GM12878 (cell line): ENCODE data around the gene VSX2. TPM values are rescaled to one million over a fixed set of nuclear protein-coding genes. Genes with fewer than 3 reads are reported as not detected.

Source experiments
- ATAC-seq: fragments of 200-7000 bp; cut with Tn5 transposase; 3 replicates; pipeline ENCODE4 v1.9.1; 2020; ENCODE audit warnings: mild to moderate bottlenecking, moderate library complexity
- BruUV-seq: library from RNA; stranded (reverse); fragments of 400-500 nt; replicated peaks from 2 replicates; lab custom pipeline; 2021; lab: Mats Ljungman, UMichigan
- CTCF ChIA-PET: fragments of 300-600 bp; sonication (Branson Sonifier 250); formaldehyde crosslinking; extraction: SDS; loops from one replicate; lab custom pipeline; 2021; ENCODE audit warnings: inconsistent platforms; lab: Yijun Ruan, JAX
- POLR2A ChIA-PET: fragments of 350-600 bp; formaldehyde crosslinking; extraction: SDS; loops from one replicate; lab custom pipeline; 2021; ENCODE audit warnings: inconsistent platforms; lab: Charles Lee
- RAD21 ChIA-PET: fragments of 300-600 bp; sonication (Branson Sonifier 250); formaldehyde crosslinking; loops from one replicate; lab custom pipeline; 2023; ENCODE audit warnings: antibody characterized with exemption; ENCODE audit not compliant: unreplicated experiment; lab: Charles Lee
- SMC1A ChIA-PET: fragments of 300-600 bp; sonication (Branson Sonifier 250); formaldehyde crosslinking; loops from one replicate; lab custom pipeline; 2023; ENCODE audit not compliant: unreplicated experiment, uncharacterized antibody; lab: Charles Lee
- DNase-seq: peaks from one replicate; pipeline ENCODE4 v3.0.0-alpha.2; 2011; ENCODE audit warnings: low read depth, low spot score
- FAIRE-seq: peaks from 3 replicates; lab custom pipeline; 2011; peaks lifted over from hg19 to GRCh38; lab: Jason Lieb, UNC
- H2AFZ ChIP-seq: 2 replicates; pipeline ENCODE4 v1.6.0; 2011; ENCODE audit warnings: low read depth, low read length, control low read depth; ENCODE audit not compliant: control insufficient read depth
- H3K27ac ChIP-seq: 2 replicates; pipeline ENCODE4 v1.5.1; 2011; ENCODE audit warnings: control low read depth; ENCODE audit not compliant: control insufficient read depth, insufficient read depth
- H3K27me3 ChIP-seq, 2 experiments: replicated peaks in 1 of 2; 2 replicates each; pipeline versions ENCODE4 v1.6.0 to v1.6.1; 2011; ENCODE audit warnings: low read length in 1 of 2; ENCODE audit not compliant: control insufficient read depth in 2 of 2, insufficient read depth in 2 of 2
- H3K36me3 ChIP-seq, 2 experiments: 2 replicates each; pipeline ENCODE4 v1.5.1; 2011; ENCODE audit warnings: low read length in 1 of 2; ENCODE audit not compliant: control insufficient read depth in 2 of 2, insufficient read depth in 2 of 2
- H3K4me1 ChIP-seq: 2 replicates; pipeline ENCODE4 v1.6.1; 2011; ENCODE audit warnings: mild to moderate bottlenecking, low read length, moderate library complexity, mixed read lengths; ENCODE audit not compliant: control insufficient read depth, insufficient read depth
- H3K4me2 ChIP-seq: 2 replicates; pipeline ENCODE4 v1.6.0; 2011; ENCODE audit warnings: control low read depth; ENCODE audit not compliant: control insufficient read depth, insufficient read depth
- H3K4me3 ChIP-seq: fragments of 200-600 bp; sonication (generic); 2 replicates; pipeline ENCODE4 v1.5.1; 2016
- H3K79me2 ChIP-seq: 2 replicates; pipeline ENCODE4 v1.6.0; 2011; ENCODE audit warnings: low read length; ENCODE audit not compliant: control insufficient read depth, insufficient read depth
- H3K9ac ChIP-seq: 2 replicates; pipeline ENCODE4 v1.8.0; 2011; ENCODE audit warnings: low read length, control low read depth, mixed read lengths; ENCODE audit not compliant: control insufficient read depth, insufficient read depth
- H3K9me3 ChIP-seq: replicated peaks from 3 replicates; pipeline ENCODE4 v1.5.1; 2011; ENCODE audit warnings: mild to moderate bottlenecking, low read length; ENCODE audit not compliant: control insufficient read depth, insufficient read depth
- H4K20me1 ChIP-seq: 2 replicates; pipeline ENCODE4 v1.6.0; 2011; ENCODE audit not compliant: control insufficient read depth, insufficient read depth
- JUND ChIP-seq: IDR thresholded peaks from 2 replicates; pipeline ENCODE4 v1.6.1; 2012; ENCODE audit warnings: low read depth, mild to moderate bottlenecking, low read length, improper control_type of control experiment, moderate library complexity
- SP1 ChIP-seq: IDR thresholded peaks from one replicate; pipeline ENCODE4 v1.6.1; 2011; ENCODE audit warnings: low read depth, low read length
- ZNF274 ChIP-seq: IDR thresholded peaks from one replicate; pipeline ENCODE4 v1.8.0; 2011; ENCODE audit not compliant: insufficient read length, insufficient read depth
- WGBS: methylation state at CpG from one replicate; pipeline ENCODE4 v1.1.6; 2016; ENCODE audit warnings: low lambda C conversion rate; ENCODE audit not compliant: insufficient replicate concordance, insufficient coverage; ENCODE audit errors: missing lambda C conversion rate; 5-methylcytosine and 5-hydroxymethylcytosine counted together
- in situ Hi-C: fragments of 300-500 bp; cut with MboI; formaldehyde crosslinking; loops from 9 replicates; pipeline ENCODE4 v1.14.3; 2018; ENCODE audit warnings: mixed read lengths
- intact Hi-C: fragments of 100-400 bp; cut with micrococcal nuclease; formaldehyde crosslinking; loops from one replicate; pipeline ENCODE4 v1.14.2; 2022; ENCODE audit not compliant: unreplicated experiment
- polyA plus RNA-seq, 11 experiments: library from polyadenylated mRNA; depleted of rRNA in 4 of 11; unstranded in 6 of 11; stranded (reverse) in 5 of 11; fragments of >200 nt; fragmentation: Nextera tagmentation in 4 of 11; fragmentation: Illumina TruSeq in 1 of 11; extraction: Ambion mirVana in 4 of 11; extraction: Trizol in 1 of 11; gene quantifications; 1 replicate in 1 of 11; 2 replicates in 10 of 11; pipeline versions ENCODE4 v1.2.1 to v1.2.3, GENCODE V29; 2011 to 2016; ENCODE audit warnings: inconsistent platforms in 2 of 11, missing spikeins in 2 of 11, low read depth in 1 of 11
- total RNA-seq, 4 experiments: library from RNA; depleted of rRNA in 3 of 4; stranded (reverse); fragments of >200 nt in 3 of 4; fragmentation: Illumina TruSeq in 1 of 4; extraction: Trizol in 1 of 4; gene quantifications; 2 replicates each; pipeline versions ENCODE4 v1.2.1 to v1.2.3, GENCODE V29; 2013 to 2021
- TF ChIP-seq, protein P1 (sequence below): fragments of 450-650 bp; IDR thresholded peaks from 2 replicates; pipeline ENCODE4 v1.6.1; 2016; ENCODE audit warnings: mild to moderate bottlenecking
- TF ChIP-seq, protein P2 (sequence below): IDR thresholded peaks from 2 replicates; pipeline ENCODE4 v1.6.1; 2012; ENCODE audit warnings: low read depth, low read length, improper control_type of control experiment

Gene VSX2
- total and polyA plus RNA-seq, 10 of the 15 experiments (the other 5 are each of a cell fraction or from before 2014, with no cell fraction given), result 0.04 to 0.05 TPM; not detected in 8

DNA sequence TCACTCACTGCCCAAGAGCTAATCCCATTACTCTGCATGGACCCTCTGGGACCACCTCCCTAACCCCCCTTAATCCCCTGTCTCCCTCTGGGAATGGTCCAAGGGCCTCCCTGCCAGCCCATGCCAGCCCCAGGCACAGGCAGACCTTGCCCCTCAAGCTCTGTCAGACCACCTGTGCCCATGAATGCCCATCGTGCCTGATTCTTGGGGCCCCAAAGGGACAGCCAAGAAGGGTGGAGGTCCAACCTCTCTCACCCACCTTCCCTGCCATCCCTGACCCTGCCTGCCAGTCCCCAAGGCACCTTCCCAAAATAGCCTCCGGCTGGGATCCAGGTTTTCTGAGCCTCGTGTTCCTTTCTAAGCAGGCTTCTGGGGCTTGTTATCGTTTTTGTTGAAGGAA, 20.8 kb upstream of the VSX2 start:
- intact Hi-C loops, result no loop called here
- in situ Hi-C loops, result no loop called here
- ATAC-seq, result no peak
- ChIA-PET SMC1A (interaction anchor here (1.3 kb wide), 1 partner anchor 33 kb away, joined by 3 read pairs; no protein-coding TSS in a partner anchor), POLR2A (interaction anchor here (0.8 kb wide), 1 partner anchor 9 kb away, joined by 3 read pairs; no protein-coding TSS in a partner anchor), CTCF (interaction anchor here (1.0 to 3.2 kb wide), 5 partner anchors 28 to 106 kb away, joined by 3 to 11 read pairs (median 5); no protein-coding TSS in a partner anchor), RAD21 (no interaction called here)
- FAIRE-seq, result no peak
- H3K27ac ChIP-seq, result no peak overlapping the region
- no peaks in the 10 kb centered on the region for H3K9me3 ChIP-seq
- H3K4me2 ChIP-seq, result no peak overlapping the region
- H4K20me1 ChIP-seq, result no peaks in the 10 kb centered on the region
- H3K4me3 ChIP-seq, result no peak overlapping the region
- DNase-seq, result no peak
- H3K79me2 ChIP-seq, result no peaks in the 10 kb centered on the region
- H3K27me3 ChIP-seq, result no peaks in the 10 kb centered on the region; a peak in 1 of 4 replicates
- no TSS peak for BruUV-seq
- 17% methylated on average over 4 of the region's 4 CpGs for WGBS
- H2AFZ ChIP-seq, result no peak overlapping the region
- no peak overlapping the region for H3K9ac ChIP-seq
- H3K4me1 ChIP-seq, result no peaks in the 10 kb centered on the region
- H3K36me3 ChIP-seq, result no peaks in the 10 kb centered on the region
- TF ChIP-seq ZNF274, result no peak

DNA sequence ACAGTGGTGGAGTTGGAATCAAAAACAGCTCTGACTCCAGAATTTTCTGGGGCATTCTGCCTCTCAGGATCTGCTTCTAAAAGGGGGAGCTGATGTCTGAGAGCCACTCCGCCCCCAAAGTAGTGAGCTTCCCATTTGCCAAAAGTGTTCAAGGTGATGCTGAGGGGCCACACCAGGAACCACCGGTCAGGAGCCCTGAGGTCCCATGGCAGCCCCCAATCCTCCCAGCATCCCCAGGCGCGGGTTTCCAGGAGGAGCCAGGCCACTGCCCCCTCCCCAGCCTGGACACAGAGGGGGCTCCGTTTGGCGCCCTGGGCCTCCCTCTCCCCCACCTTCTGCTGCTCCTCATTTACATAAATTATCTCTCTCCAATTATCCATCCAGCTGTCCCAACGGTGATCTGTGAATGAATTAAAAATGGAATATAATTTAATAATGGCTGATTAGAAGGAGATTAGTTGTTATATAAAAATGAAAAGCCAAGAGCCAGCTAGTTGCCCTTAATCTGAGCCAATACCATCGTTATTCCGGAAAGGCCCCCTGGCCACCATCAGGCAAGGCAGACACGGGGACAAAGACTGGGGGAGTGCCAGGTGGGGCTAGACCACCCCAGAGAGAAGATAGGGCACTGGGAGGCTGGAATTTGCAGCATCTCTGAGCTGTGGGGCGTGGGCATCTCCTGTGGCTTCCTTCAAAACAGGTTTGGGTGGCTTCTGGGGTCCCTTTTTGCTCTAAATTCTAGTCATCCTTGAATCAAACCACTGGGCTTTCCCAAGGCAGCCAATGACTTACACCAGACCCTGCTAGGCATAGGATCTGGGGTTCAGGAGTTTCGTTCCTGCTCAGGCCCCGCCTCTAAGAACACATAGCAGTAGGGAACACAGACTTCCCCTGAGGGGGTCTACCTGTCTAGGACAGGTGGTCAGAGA, 19.7 kb upstream of the VSX2 start:
- CTCF ChIA-PET, result interaction anchor here (0.6 to 3.3 kb wide), 11 partner anchors 10 to 556 kb away, joined by 3 to 10 read pairs (median 3); no protein-coding TSS in a partner anchor
- no peak overlapping the region for H3K4me2 ChIP-seq
- H3K27me3 ChIP-seq, result no peaks in the 10 kb centered on the region; a peak in 2 of 4 replicates

More for the DNA sequence above, 19.7 kb upstream of the VSX2 start:
- Histone ChIP-seq H3K4me1 (no peaks in the 10 kb centered on the region), H3K9me3 (no peaks in the 10 kb centered on the region), H3K36me3 (no peaks in the 10 kb centered on the region), H4K20me1 (no peaks in the 10 kb centered on the region), H3K79me2 (no peaks in the 10 kb centered on the region), H3K27ac (no peak overlapping the region), H3K4me3 (no peak overlapping the region), H3K9ac (no peak overlapping the region), H2AFZ (no peak overlapping the region)
- ChIA-PET SMC1A (interaction anchor here (0.7 to 1.3 kb wide), 2 partner anchors 11 to 32 kb away, joined by 3 read pairs; no protein-coding TSS in a partner anchor), POLR2A (no interaction called here), RAD21 (no interaction called here)
- intact Hi-C loops (no loop called here), in situ Hi-C loops (no loop called here)
- no peak for ATAC-seq
- FAIRE-seq, result no peak
- 45% methylated on average over 13 of the region's 13 CpGs for WGBS
- no peak for DNase-seq
- no peak for TF ChIP-seq JUND
- TF ChIP-seq, protein P1, sequence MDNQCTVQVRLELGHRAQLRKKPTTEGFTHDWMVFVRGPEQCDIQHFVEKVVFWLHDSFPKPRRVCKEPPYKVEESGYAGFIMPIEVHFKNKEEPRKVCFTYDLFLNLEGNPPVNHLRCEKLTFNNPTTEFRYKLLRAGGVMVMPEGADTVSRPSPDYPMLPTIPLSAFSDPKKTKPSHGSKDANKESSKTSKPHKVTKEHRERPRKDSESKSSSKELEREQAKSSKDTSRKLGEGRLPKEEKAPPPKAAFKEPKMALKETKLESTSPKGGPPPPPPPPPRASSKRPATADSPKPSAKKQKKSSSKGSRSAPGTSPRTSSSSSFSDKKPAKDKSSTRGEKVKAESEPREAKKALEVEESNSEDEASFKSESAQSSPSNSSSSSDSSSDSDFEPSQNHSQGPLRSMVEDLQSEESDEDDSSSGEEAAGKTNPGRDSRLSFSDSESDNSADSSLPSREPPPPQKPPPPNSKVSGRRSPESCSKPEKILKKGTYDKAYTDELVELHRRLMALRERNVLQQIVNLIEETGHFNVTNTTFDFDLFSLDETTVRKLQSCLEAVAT, result no peak
- TF ChIP-seq, protein P2, sequence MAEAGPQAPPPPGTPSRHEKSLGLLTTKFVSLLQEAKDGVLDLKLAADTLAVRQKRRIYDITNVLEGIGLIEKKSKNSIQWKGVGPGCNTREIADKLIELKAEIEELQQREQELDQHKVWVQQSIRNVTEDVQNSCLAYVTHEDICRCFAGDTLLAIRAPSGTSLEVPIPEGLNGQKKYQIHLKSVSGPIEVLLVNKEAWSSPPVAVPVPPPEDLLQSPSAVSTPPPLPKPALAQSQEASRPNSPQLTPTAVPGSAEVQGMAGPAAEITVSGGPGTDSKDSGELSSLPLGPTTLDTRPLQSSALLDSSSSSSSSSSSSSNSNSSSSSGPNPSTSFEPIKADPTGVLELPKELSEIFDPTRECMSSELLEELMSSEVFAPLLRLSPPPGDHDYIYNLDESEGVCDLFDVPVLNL, result no peak
- no peak for TF ChIP-seq SP1
- no TSS peak for BruUV-seq
